Spinal cord (tissue), 10 donors: ENCODE data around the gene TP53BP2. TPM values are rescaled to one million over a fixed set of nuclear protein-coding genes. Genes with fewer than 3 reads are reported as not detected.

Experiments
- DNase-seq, 6 donors: peaks; one replicate each; pipeline versions ENCODE4 v3.0.0 to v3.0.0-alpha.2; 2013 to 2015; ENCODE audit warnings: low spot score in 6 of 6, low read depth in 4 of 6
- H3K27ac ChIP-seq: one replicate; pipeline ENCODE4 v1.5.1; 2013; ENCODE audit warnings: low read depth, low read length, control low read depth
- H3K27me3 ChIP-seq: one replicate; pipeline ENCODE4 v1.6.1; 2013; ENCODE audit warnings: low read length; ENCODE audit not compliant: control insufficient read depth, insufficient read depth
- H3K36me3 ChIP-seq: one replicate; pipeline ENCODE4 v1.6.1; 2013; ENCODE audit warnings: low read length; ENCODE audit not compliant: control insufficient read depth, insufficient read depth
- H3K4me1 ChIP-seq: one replicate; pipeline ENCODE4 v1.6.1; 2013; ENCODE audit warnings: low read length; ENCODE audit not compliant: control insufficient read depth, insufficient read depth
- H3K4me3 ChIP-seq: one replicate; pipeline ENCODE4 v1.5.1; 2013; ENCODE audit warnings: low read depth, low read length, control low read depth
- H3K9me3 ChIP-seq: one replicate; pipeline ENCODE4 v1.6.1; 2013; ENCODE audit warnings: low read length; ENCODE audit not compliant: control insufficient read depth, insufficient read depth
- WGBS: methylation state at CpG from one replicate; pipeline ENCODE4 v1.1.5; 2013; ENCODE audit warnings: missing lambda C conversion rate; ENCODE audit not compliant: insufficient coverage; 5-methylcytosine and 5-hydroxymethylcytosine counted together
- polyA plus RNA-seq, 2 donors: library from polyadenylated mRNA; unstranded; fragments of 120-200 nt; gene quantifications; one replicate each; pipeline ENCODE4 v1.2.1, GENCODE V29; 2013; ENCODE audit not compliant: insufficient read length in 2 of 2
- total RNA-seq, 2 donors: library from RNA; depleted of rRNA in 1 of 2; stranded (reverse); fragments of 120-200 nt in 1 of 2; fragments of >200 nt in 1 of 2; gene quantifications; one replicate each; pipeline versions ENCODE4 v1.2.3 to v1.2.4, GENCODE V29; 2013 to 2014
- donor health status: healthy.

The TP53BP2 gene
- total and polyA plus RNA-seq, 4 donors, result 34.9 to 40.5 (median 38.2) TPM

GRCh38 chr1:223834660-223835263 is 11.0 kb downstream of the TP53BP2 start:
- peaks cover 3% of the 10 kb centered on the region for H3K4me1 ChIP-seq
- H3K9me3 ChIP-seq, result no peaks in the 10 kb centered on the region
- H3K27ac ChIP-seq, result no peak overlapping the region
- no peaks in the 10 kb centered on the region for H3K36me3 ChIP-seq
- H3K4me3 ChIP-seq, result no peak overlapping the region
- WGBS, result 75% methylated on average over 1 of the region's 3 CpGs
- no peaks in the 10 kb centered on the region for H3K27me3 ChIP-seq
- DNase-seq, result no peak

- Histone ChIP-seq H3K4me1 (peaks cover 3% of the 10 kb centered on the region), H3K4me3 (no peak overlapping the region), H3K27me3 (no peaks in the 10 kb centered on the region), H3K9me3 (no peaks in the 10 kb centered on the region), H3K36me3 (no peaks in the 10 kb centered on the region), H3K27ac (no peak overlapping the region)
- 100% methylated on average over 1 of the region's 2 CpGs for WGBS
- DNase-seq, result no peak
Observed at GRCh38 chr1:223833948-223834347, 11.8 kb downstream of the TP53BP2 start.

- no peaks in the 10 kb centered on the region for H3K36me3 ChIP-seq
- H3K9me3 ChIP-seq, result no peaks in the 10 kb centered on the region
- no peak overlapping the region for H3K4me3 ChIP-seq
- no peak overlapping the region for H3K27ac ChIP-seq
- H3K27me3 ChIP-seq, result no peaks in the 10 kb centered on the region
- DNase-seq, result no peak
- 73% methylated on average over 3 of the region's 3 CpGs for WGBS
- peaks cover 1% of the 10 kb centered on the region for H3K4me1 ChIP-seq
Observed at GRCh38 chr1:223832637-223832943, 13.2 kb downstream of the TP53BP2 start.

DNA sequence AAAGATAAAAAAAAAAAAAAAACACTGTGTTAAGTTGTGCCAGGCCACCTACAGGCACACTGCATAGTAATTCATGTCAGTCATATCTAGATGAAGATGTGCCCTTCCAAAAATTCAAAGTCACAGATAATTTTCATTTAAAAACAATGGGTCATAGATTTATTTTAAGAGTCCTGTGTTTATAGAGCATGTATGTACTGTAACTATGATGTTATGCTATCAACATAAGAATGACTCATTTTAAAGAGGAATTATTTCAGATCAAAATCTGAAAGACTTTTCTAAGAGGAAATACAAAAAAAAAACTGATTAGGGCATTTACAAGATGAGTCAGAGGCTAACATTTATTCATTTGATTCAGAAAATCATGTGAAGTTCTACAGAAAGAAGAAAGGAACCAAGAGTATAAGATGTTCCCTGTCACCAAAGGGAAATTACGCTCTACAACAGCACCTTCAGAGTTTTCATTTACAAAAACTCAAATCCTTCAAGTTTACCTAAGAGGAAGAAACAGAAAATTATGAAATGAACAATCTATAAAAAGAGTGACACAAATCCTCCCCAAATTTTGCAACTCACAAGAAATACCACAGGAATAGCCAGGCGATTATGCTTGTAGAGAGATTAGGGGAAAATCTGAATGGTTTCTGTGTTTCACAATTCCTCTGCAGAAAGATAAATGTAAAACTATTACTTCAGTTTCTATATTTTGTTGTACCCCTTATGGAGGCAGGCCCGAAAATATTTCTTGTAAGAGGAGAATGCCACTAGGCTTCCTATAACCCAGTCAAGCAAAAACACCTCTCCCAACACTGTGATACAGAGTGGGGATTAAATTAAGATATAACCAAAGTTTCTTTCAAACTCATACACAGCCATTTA is 13.8 kb downstream of the TP53BP2 start:
- H3K27me3 ChIP-seq, result no peaks in the 10 kb centered on the region
- DNase-seq, result no peak
- no peaks in the 10 kb centered on the region for H3K9me3 ChIP-seq
- no peaks in the 10 kb centered on the region for H3K4me1 ChIP-seq
- no peak overlapping the region for H3K27ac ChIP-seq
- H3K4me3 ChIP-seq, result no peak overlapping the region
- no peaks in the 10 kb centered on the region for H3K36me3 ChIP-seq
- no CpG with 5 or more reads among the region's 3 CpGs for WGBS

DNA sequence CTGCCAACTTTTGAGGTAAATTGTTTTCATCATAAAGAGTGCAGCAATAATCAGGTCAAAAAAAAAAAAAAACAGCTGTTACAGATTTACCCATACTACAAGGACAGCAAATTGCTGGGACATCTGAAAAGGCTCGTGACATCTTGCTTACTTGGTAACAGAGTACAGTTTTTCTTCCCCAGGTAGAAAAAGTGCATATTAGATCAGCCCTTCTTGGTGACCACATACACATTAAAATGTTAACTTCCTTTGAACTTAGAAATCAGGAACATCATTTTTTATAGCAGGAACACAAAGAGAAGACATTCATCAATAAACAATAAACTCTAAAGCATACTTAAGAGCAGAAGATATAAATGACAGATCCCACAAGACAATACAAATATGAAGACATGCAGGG is 16.1 kb downstream of the TP53BP2 start:
- DNase-seq, result no peak
- Histone ChIP-seq H3K27ac (no peak overlapping the region), H3K36me3 (no peaks in the 10 kb centered on the region), H3K4me1 (no peaks in the 10 kb centered on the region), H3K4me3 (no peak overlapping the region), H3K9me3 (no peaks in the 10 kb centered on the region), H3K27me3 (no peaks in the 10 kb centered on the region)
- 100% methylated on average over 1 of the region's 1 CpG for WGBS

DNA sequence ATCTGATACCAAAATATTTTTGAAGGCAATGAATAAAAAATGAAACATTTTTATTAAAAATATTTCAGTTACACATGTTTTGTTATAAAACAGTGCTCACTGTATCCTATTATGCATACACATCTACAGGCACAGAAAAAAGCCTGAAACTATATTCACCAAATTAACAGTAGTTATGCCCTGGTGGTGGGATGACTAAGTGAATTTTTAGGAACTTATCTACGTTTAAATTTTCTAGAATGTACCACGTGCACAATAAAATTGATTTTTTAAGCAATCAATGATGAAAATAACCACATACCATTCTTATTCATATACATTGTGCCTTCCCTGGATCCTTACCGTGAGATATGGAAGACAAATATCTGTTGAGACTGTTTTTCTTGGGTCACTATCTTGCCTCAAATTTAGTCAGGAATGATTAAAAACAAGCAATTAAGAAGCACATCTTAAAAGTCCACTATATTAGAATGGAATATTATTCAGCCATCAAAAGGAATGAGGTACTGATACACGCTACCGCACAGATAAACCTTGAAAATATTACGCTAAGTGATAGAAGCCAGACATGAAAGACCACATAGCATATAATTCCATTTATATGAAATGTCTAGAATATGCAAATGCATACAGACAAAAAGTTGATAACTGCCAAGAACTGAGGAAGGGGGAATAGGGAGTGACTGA is 17.4 kb downstream of the TP53BP2 start:
- H3K4me1 ChIP-seq, result no peaks in the 10 kb centered on the region
- no peak overlapping the region for H3K4me3 ChIP-seq
- WGBS, result no CpG with 5 or more reads among the region's 6 CpGs
- no peaks in the 10 kb centered on the region for H3K36me3 ChIP-seq
- H3K9me3 ChIP-seq, result no peaks in the 10 kb centered on the region
- no peak for DNase-seq
- no peak overlapping the region for H3K27ac ChIP-seq
- H3K27me3 ChIP-seq, result no peaks in the 10 kb centered on the region

GRCh38 chr1:223827193-223827663 is 18.5 kb downstream of the TP53BP2 start:
- Histone ChIP-seq H3K27ac (no peak overlapping the region), H3K27me3 (no peaks in the 10 kb centered on the region), H3K36me3 (no peaks in the 10 kb centered on the region), H3K4me3 (no peak overlapping the region), H3K4me1 (no peaks in the 10 kb centered on the region), H3K9me3 (no peaks in the 10 kb centered on the region)
- WGBS, result 88% methylated on average over 3 of the region's 3 CpGs
- DNase-seq, result no peak

DNA sequence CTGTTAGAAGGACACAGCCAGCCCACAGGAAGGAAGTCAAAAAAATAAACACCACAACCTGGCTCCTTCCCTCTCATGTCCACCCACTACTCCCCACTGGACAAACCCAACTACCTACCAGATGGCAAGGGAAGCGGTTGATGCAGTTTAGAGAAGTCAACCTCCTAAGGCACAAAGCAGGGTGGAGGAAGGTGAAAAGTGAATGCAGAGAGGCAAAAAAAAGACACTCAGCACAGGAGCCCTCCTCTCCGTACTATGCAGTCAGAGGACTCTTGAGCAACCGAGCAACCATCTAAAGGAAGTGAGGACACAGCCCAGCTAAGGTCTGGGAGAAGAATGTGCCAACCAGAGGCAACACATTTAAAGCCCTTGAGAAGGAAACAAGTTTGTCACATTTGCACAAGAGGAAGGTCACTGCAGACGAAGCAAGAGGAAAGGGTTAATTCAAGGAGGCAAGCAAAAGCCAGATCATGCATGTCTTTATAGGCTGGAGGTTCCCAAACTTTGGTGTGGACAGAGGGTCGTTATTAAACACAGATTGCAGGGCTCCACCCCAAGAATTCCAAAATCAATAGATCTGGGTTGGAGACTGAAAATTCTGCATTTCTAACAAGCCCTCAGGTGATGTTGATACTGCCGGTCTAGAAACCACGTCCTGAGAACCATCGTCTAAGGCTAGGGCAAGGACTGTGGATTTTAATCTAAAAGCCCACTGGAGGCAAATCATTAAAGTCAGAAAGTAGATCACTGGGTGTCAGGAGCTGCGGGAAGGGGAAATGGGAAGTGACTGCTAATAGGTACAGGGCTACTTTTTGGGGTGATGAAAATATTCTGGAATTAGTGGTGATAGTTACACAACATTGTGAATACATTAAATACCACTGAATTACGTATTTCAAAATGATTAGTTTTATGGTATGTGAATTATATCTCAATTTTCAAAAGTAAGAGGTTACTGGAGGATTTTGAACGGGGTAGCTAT is 19.7 kb downstream of the TP53BP2 start:
- Histone ChIP-seq H3K4me3 (no peak overlapping the region), H3K36me3 (no peaks in the 10 kb centered on the region), H3K4me1 (no peaks in the 10 kb centered on the region), H3K27me3 (no peaks in the 10 kb centered on the region), H3K9me3 (no peaks in the 10 kb centered on the region), H3K27ac (no peak overlapping the region)
- 76% methylated on average over 4 of the region's 11 CpGs for WGBS
- no peak for DNase-seq

DNA sequence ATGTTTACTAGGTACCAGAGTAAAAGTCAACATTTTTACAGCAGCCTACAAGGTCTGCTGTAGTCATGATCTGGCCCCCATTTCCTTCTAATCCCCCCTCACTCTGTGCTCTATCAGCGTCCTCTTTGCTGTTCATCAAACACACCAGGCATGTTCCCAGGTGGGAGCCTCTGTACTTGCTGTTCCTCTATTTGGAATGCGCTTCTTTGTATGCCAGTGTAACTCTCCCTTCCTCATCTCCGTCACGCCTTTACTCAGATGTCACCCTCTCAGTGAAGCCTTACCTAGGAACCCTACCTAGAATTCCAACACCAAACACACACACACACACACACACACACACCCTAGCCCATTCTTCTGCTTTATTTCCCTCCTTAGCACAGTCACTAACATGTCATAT is 21.0 kb downstream of the TP53BP2 start:
- WGBS, result 86% methylated on average over 4 of the region's 4 CpGs
- no peak overlapping the region for H3K4me3 ChIP-seq
- H3K36me3 ChIP-seq, result no peaks in the 10 kb centered on the region
- H3K9me3 ChIP-seq, result no peaks in the 10 kb centered on the region
- no peaks in the 10 kb centered on the region for H3K4me1 ChIP-seq
- DNase-seq, result no peak
- H3K27me3 ChIP-seq, result no peaks in the 10 kb centered on the region
- H3K27ac ChIP-seq, result no peak overlapping the region
